BLaER1 (cell line): ENCODE data around the gene MICALL1.

Experiments
- H3K27ac ChIP-seq: shearing (Covaris generic); formaldehyde crosslinking; 2 replicates; pipeline ENCODE4 v1.8.1; 2022
- H3K27me3 ChIP-seq: shearing (Covaris generic); formaldehyde crosslinking; 2 replicates; pipeline ENCODE4 v1.8.1; 2022
- H3K36me3 ChIP-seq: shearing (Covaris generic); formaldehyde crosslinking; 2 replicates; pipeline ENCODE4 v1.8.1; 2022
- H3K4me1 ChIP-seq: shearing (Covaris generic); formaldehyde crosslinking; 2 replicates; pipeline ENCODE4 v1.8.1; 2022
- H3K4me2 ChIP-seq: shearing (Covaris generic); formaldehyde crosslinking; 2 replicates; pipeline ENCODE4 v1.8.1; 2022
- H3K4me3 ChIP-seq: shearing (Covaris generic); formaldehyde crosslinking; 2 replicates; pipeline ENCODE4 v1.8.1; 2022
- H3K9ac ChIP-seq: shearing (Covaris generic); formaldehyde crosslinking; 2 replicates; pipeline ENCODE4 v1.8.1; 2022
- H3K9me3 ChIP-seq: shearing (Covaris generic); formaldehyde crosslinking; 2 replicates; pipeline ENCODE4 v1.8.1; 2022
- H4K20me1 ChIP-seq: shearing (Covaris generic); formaldehyde crosslinking; 2 replicates; pipeline ENCODE4 v1.8.1; 2022
- Cebpa-rat ChIP-seq: shearing (Covaris generic); IDR thresholded peaks from 2 replicates; pipeline ENCODE4 v1.8.1; 2022

Gene MICALL1, protein sequence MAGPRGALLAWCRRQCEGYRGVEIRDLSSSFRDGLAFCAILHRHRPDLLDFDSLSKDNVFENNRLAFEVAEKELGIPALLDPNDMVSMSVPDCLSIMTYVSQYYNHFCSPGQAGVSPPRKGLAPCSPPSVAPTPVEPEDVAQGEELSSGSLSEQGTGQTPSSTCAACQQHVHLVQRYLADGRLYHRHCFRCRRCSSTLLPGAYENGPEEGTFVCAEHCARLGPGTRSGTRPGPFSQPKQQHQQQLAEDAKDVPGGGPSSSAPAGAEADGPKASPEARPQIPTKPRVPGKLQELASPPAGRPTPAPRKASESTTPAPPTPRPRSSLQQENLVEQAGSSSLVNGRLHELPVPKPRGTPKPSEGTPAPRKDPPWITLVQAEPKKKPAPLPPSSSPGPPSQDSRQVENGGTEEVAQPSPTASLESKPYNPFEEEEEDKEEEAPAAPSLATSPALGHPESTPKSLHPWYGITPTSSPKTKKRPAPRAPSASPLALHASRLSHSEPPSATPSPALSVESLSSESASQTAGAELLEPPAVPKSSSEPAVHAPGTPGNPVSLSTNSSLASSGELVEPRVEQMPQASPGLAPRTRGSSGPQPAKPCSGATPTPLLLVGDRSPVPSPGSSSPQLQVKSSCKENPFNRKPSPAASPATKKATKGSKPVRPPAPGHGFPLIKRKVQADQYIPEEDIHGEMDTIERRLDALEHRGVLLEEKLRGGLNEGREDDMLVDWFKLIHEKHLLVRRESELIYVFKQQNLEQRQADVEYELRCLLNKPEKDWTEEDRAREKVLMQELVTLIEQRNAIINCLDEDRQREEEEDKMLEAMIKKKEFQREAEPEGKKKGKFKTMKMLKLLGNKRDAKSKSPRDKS

DNA sequence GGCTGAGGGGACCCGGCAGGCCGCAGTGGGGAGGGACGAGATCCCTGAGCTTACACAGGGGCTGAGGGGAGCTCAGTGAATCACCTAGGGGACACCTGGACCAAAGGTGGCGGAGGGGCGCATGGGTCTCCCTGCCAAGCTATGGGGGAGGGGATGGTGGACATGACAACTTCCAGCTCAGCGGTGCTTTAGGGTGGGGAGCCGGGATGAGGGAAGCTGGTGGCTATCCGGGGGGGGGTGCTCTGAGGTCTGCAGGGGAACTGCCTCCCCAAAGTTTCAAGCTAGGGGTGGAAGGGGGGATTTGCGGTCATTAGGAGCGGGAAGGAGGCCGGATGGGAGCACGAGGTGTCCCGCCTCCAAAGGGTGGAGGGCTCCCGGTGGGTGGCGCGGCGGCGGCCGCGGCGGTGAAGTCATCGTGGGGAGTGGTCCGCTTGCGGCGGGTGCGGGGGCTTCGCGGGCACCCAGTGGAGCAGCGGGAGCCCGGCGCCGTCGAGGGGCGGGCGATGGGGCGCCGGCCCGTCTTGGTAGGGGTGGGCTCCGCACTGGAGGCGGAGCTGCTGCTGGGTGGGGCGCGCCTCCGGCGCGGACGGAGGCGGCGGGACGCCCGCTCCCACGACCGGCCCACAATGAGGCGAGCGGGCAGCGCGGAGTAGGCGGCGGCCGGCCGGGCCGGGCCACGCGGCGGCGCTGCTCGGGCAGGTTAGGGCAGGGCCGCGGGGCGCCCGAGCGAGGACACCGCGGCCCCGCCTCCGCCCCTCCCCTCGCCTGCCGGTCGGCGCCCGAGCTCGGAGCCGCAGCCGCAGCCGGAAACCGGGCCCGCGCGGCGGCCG is at the start of gene MICALL1:
Gene MICALL1 (plus strand): TSS at position 764 of the 830 bp plus-strand sequence. CDS start 126 bp downstream, outside the sequence.
- H3K27me3 ChIP-seq: no peaks in the 10 kb centered on the region
- H3K4me2 ChIP-seq: peak within 1 kb of the TSS; percentile 98
- no peaks in the 10 kb centered on the region for H3K36me3 ChIP-seq
- H3K9me3 ChIP-seq: no peaks in the 10 kb centered on the region
- H3K4me1 ChIP-seq: peaks cover 64% of the 10 kb centered on the region
- peak within 1 kb of the TSS; percentile 95 for H3K27ac ChIP-seq
- H3K9ac ChIP-seq: peak within 1 kb of the TSS; percentile 93
- H4K20me1 ChIP-seq: peaks cover 36% of the 10 kb centered on the region
- peak within 1 kb of the TSS; percentile 90 for H3K4me3 ChIP-seq
- no peak for TF ChIP-seq Cebpa-rat

- no peak overlapping the region for H3K4me2 ChIP-seq
- peaks cover 100% of the 10 kb centered on the region for H3K36me3 ChIP-seq
- H4K20me1 ChIP-seq: peaks cover 95% of the 10 kb centered on the region
- H3K9ac ChIP-seq: no peak overlapping the region
- no peak overlapping the region for H3K27ac ChIP-seq
- no peaks in the 10 kb centered on the region for H3K9me3 ChIP-seq
- TF ChIP-seq Cebpa-rat: no peak
- H3K4me3 ChIP-seq: no peak overlapping the region
- H3K27me3 ChIP-seq: no peaks in the 10 kb centered on the region
- H3K4me1 ChIP-seq: no peaks in the 10 kb centered on the region
Measured at GRCh38 chr22:37860796-37861421, 45.2 kb upstream of the MICALL1 start.

GRCh38 chr22:37862570-37863325 is 43.3 kb upstream of the MICALL1 start:
- no peaks in the 10 kb centered on the region for H3K4me1 ChIP-seq
- peaks cover 100% of the 10 kb centered on the region for H3K36me3 ChIP-seq
- no peak overlapping the region for H3K4me2 ChIP-seq
- H3K9me3 ChIP-seq: no peaks in the 10 kb centered on the region
- H3K9ac ChIP-seq: no peak overlapping the region
- no peak overlapping the region for H3K4me3 ChIP-seq
- H3K27me3 ChIP-seq: no peaks in the 10 kb centered on the region
- peaks cover 92% of the 10 kb centered on the region for H4K20me1 ChIP-seq
- no peak overlapping the region for H3K27ac ChIP-seq
- no peak for TF ChIP-seq Cebpa-rat

DNA sequence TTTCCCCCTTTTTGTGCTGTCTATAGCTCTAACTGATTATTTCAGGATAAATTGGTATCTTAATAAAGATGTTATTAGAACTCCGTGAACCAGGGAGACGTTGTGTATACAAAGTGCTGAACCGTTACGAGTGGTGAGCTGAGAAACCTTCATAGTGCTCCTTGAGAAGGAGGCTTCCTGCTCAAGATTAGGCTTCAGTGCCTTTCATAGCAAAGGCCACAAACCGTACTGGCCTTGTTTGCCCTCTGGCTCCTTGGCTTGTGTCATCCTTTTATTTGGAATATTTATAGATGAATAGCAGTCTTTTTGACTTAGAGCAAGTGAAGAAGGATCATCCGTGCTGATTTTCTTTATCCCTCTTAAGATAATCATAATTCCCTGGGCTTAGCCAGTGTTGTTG is 40.6 kb upstream of the MICALL1 start:
- Histone ChIP-seq H3K27ac (no peak overlapping the region), H3K4me1 (no peaks in the 10 kb centered on the region)

GRCh38 chr22:37870273-37870672 is 35.8 kb upstream of the MICALL1 start:
- no peak overlapping the region for H3K4me3 ChIP-seq
- no peak overlapping the region for H3K9ac ChIP-seq
- peaks cover 100% of the 10 kb centered on the region for H3K36me3 ChIP-seq
- H3K4me2 ChIP-seq: no peak overlapping the region
- TF ChIP-seq Cebpa-rat: no peak
- peaks cover 68% of the 10 kb centered on the region for H4K20me1 ChIP-seq
- no peaks in the 10 kb centered on the region for H3K9me3 ChIP-seq
- H3K27me3 ChIP-seq: no peaks in the 10 kb centered on the region
- H3K4me1 ChIP-seq: no peaks in the 10 kb centered on the region
- no peak overlapping the region for H3K27ac ChIP-seq

More for the DNA sequence above, 40.6 kb upstream of the MICALL1 start:
- no peaks in the 10 kb centered on the region for H3K9me3 ChIP-seq
- no peak overlapping the region for H3K4me3 ChIP-seq
- H3K9ac ChIP-seq: no peak overlapping the region
- H3K27me3 ChIP-seq: no peaks in the 10 kb centered on the region
- H4K20me1 ChIP-seq: peaks cover 89% of the 10 kb centered on the region
- no peak overlapping the region for H3K4me2 ChIP-seq
- no peak for TF ChIP-seq Cebpa-rat
- H3K36me3 ChIP-seq: peaks cover 100% of the 10 kb centered on the region

DNA sequence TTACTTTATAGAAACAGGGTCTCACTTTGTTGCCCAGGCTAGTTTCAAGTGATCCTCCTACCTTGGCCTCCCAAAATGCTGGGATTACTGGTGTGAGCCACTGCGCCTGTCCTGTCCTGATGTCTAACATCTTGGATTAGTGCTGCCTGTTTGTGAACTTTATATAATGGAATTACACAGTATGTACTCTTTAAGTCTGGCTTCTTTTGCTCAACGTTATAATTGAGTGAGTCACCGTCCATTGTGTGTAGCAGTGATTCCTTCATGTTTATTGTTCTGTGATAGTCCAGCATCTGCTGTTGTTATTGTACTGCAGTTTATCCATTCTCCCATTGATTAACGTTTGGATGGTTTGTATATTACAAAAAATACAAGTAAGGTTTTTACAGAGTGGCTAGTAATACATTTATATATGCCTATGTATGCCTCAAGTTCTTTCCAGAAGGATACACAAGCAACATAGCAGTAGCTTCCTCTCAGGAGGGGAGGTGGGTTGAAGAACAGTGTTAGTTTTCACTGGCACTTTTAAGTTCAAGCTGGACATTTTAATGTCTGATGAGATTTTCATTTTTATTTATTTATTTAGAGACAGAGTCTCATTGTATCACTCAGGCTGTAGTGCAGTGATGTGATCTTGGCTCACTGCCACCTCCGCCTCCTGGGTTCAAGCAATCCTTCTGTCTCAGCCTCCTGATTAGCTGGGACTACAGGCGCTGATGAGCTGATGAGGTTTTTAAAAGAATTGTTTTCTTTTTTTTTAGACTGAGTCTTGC is 25.2 kb upstream of the MICALL1 start:
- no peak for TF ChIP-seq Cebpa-rat
- Histone ChIP-seq H3K4me1 (no peaks in the 10 kb centered on the region), H3K4me2 (no peak overlapping the region), H3K9ac (no peak overlapping the region), H3K9me3 (no peaks in the 10 kb centered on the region), H3K27me3 (no peaks in the 10 kb centered on the region), H3K4me3 (no peak overlapping the region), H4K20me1 (peaks cover 100% of the 10 kb centered on the region), H3K27ac (no peak overlapping the region), H3K36me3 (peaks cover 94% of the 10 kb centered on the region)

GRCh38 chr22:37884420-37884819 is 21.7 kb upstream of the MICALL1 start:
- H3K36me3 ChIP-seq: peaks cover 93% of the 10 kb centered on the region
- no peak for TF ChIP-seq Cebpa-rat
- no peak overlapping the region for H3K9ac ChIP-seq
- H3K4me2 ChIP-seq: no peak overlapping the region
- no peaks in the 10 kb centered on the region for H3K4me1 ChIP-seq
- no peaks in the 10 kb centered on the region for H3K27me3 ChIP-seq
- no peak overlapping the region for H3K27ac ChIP-seq
- no peaks in the 10 kb centered on the region for H3K9me3 ChIP-seq
- no peak overlapping the region for H3K4me3 ChIP-seq
- peaks cover 91% of the 10 kb centered on the region for H4K20me1 ChIP-seq
